HG02571 (cell line): Measurements from ENCODE around the gene ZSWIM5.
"Not testable (repeated sequence)": the region's sequence is repeated elsewhere in the genome, so short reads cannot be mapped to it uniquely, and the experiment has no call there.

Experiments used
- ATAC-seq: cut with Tn5 transposase; IDR thresholded peaks from one replicate; pipeline ENCODE4 v1.9.1; 2021; ENCODE audit warnings: mild to moderate bottlenecking, moderate library complexity; ENCODE audit not compliant: unreplicated experiment

ZSWIM5 gene

GRCh38 chr1:45148209-45148825 is 58.1 kb downstream of the ZSWIM5 start:
- no peak for ATAC-seq

GRCh38 chr1:45146833-45147232 is 59.6 kb downstream of the ZSWIM5 start:
- no peak for ATAC-seq

- ATAC-seq, result no peak
Observed at GRCh38 chr1:45141247-45142003, 65.0 kb downstream of the ZSWIM5 start.

GRCh38 chr1:45136984-45137383 is 69.4 kb downstream of the ZSWIM5 start:
- no peak for ATAC-seq

GRCh38 chr1:45135316-45135715 is 71.1 kb downstream of the ZSWIM5 start:
- no peak for ATAC-seq

GRCh38 chr1:45134461-45134873 is 71.9 kb downstream of the ZSWIM5 start:
- no peak for ATAC-seq

GRCh38 chr1:45132719-45133118 is 73.7 kb downstream of the ZSWIM5 start:
- ATAC-seq, result not testable (repeated sequence)

- ATAC-seq, result no peak
Observed at GRCh38 chr1:45123358-45123757, 83.0 kb downstream of the ZSWIM5 start.

GRCh38 chr1:45122724-45123123 is 83.7 kb downstream of the ZSWIM5 start:
- ATAC-seq, result no peak

- ATAC-seq, result no peak
Observed at GRCh38 chr1:45117766-45118165, 88.6 kb downstream of the ZSWIM5 start.

- no peak for ATAC-seq
Observed at GRCh38 chr1:45116820-45117219, 89.6 kb downstream of the ZSWIM5 start.

GRCh38 chr1:45116340-45116739 is 90.1 kb downstream of the ZSWIM5 start:
- ATAC-seq, result no peak

- ATAC-seq, result not testable (repeated sequence)
Observed at GRCh38 chr1:45115198-45115597, 91.2 kb downstream of the ZSWIM5 start.

- ATAC-seq, result no peak
Observed at GRCh38 chr1:45112661-45113060, 93.7 kb downstream of the ZSWIM5 start.

- no peak for ATAC-seq
Observed at GRCh38 chr1:45111239-45111638, 95.2 kb downstream of the ZSWIM5 start.

- no peak for ATAC-seq
Observed at GRCh38 chr1:45107782-45108181, 98.6 kb downstream of the ZSWIM5 start.

- ATAC-seq, result not testable (repeated sequence)
Observed at GRCh38 chr1:45106864-45107263, 99.5 kb downstream of the ZSWIM5 start.

GRCh38 chr1:45106156-45106545 is 100.3 kb downstream of the ZSWIM5 start:
- not testable (repeated sequence) for ATAC-seq

- not testable (repeated sequence) for ATAC-seq
Observed at GRCh38 chr1:45105486-45106155, 100.8 kb downstream of the ZSWIM5 start.

GRCh38 chr1:45103534-45103933 is 102.9 kb downstream of the ZSWIM5 start:
- ATAC-seq, result no peak

GRCh38 chr1:45101947-45102346 is 104.5 kb downstream of the ZSWIM5 start:
- ATAC-seq, result no peak

- not testable (repeated sequence) for ATAC-seq
Observed at GRCh38 chr1:45101528-45101927, 104.9 kb downstream of the ZSWIM5 start.
